GM19455 (cell line): ENCODE measurements around the gene ANXA2R.
"Not testable (repeated sequence)": the region's sequence is repeated elsewhere in the genome, so short reads cannot be mapped to it uniquely, and the experiment has no call there.

Experiments used
- ATAC-seq: cut with Tn5 transposase; IDR thresholded peaks from one replicate; pipeline ENCODE4 v1.9.1; 2021; ENCODE audit not compliant: unreplicated experiment

The ANXA2R gene

DNA sequence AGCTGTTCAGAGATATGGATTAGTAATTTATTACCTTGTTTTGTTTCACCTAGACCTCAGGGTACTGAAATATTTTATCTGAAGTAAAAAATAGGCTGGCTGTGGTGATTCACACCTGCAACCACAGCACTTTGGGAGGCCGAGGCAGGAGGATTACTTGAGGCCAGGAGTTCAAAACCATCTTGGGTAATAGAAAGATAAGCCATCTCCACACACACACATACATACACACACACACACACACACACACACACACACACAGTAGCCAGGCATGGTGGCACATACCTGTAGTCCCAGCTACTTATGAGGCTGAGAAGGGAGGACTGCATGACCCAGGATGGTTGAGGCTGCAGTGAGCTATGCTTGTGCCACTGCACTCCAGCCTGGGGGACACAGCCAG is 3.7 kb downstream of the ANXA2R start:
- ATAC-seq, result no peak

DNA sequence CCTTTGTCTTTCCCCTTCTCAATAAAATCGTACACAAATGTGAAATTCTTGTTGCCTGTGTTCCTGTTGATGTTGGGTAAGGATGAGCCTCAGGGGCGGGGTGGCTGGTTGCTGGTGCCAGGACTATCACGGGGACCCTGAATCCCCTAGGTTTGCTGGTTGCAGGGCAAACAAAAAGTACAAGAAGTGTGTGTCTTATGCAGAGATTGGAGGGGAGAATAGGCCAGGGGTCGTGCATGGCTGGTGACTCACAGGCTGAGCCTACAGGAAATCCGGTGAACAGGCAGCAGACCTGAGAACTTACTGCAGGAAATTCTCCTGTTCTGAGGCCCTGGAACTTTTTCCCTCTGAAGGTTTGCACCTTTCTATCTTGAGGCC is 5.5 kb downstream of the ANXA2R start:
- no peak for ATAC-seq

DNA sequence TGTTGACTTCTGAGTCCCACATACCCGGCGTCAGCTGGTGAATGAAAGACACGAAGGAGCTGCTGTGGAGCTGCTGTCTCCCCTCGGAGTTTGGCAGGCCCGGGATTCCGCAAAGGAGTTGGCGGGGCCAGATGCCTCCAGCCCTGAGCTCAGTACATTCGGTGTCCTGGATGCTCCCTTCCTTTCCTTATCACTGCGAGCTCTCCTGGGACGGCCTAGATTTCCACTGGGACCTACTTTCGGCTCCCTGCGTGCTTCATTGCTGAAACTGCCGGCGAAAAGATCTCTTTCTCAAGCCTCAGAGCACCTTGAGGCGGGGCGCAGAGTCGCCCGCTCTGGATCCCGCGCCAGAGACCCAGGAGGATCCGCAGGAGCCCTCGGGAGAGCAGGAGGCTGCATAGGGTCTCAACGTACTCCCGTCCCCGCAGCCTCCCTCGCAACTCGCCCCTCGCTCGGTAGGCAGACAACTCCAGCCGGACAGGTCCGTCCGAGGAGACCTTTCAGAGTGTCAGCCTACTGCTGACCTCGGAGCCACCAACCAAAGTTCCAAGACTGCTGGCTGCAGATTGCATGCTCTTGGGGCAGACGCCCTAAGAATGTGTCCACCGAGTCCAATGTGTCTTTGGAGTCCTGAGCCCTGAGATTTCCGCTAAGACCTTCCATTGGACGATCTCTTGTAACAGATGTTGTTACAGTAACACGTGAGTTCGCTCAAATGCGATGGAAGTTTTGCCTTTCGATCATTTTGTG is 6.1 kb downstream of the ANXA2R start:
- ATAC-seq, result no peak

DNA sequence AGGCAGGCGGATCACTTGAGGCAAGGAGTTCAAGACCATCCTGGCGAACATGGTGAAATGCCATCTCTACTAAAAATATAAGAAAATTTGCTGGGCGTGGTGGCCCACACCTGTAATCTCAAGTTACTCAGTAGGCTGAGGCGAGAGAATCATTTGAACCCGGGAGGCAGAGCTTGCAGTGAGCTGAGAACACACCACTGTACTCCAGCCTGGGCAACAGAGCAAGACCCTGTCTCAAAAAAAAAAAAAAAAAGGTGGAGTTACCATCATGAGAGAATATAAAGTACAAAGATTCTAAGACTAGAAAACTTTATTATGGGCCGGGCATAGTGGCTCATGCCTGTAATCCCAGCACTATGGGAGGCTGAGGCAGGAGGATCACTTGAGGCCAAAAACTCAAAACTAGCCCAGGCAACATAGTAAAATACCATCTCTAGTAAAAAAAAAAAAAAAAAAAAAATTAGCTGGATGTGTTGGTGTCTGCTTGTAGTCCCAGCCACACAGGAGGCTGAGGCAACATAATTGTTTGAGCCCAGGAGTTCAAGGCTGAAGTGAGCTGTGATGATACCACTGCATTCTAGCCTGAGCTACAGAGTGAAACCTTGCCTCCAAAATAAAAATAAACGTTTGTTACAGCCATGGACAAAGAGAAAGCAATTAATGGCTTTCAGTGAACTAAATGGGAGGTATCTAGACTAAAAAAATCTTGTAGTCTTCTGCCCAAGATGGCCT is 12.9 kb downstream of the ANXA2R start:
- no peak for ATAC-seq

DNA sequence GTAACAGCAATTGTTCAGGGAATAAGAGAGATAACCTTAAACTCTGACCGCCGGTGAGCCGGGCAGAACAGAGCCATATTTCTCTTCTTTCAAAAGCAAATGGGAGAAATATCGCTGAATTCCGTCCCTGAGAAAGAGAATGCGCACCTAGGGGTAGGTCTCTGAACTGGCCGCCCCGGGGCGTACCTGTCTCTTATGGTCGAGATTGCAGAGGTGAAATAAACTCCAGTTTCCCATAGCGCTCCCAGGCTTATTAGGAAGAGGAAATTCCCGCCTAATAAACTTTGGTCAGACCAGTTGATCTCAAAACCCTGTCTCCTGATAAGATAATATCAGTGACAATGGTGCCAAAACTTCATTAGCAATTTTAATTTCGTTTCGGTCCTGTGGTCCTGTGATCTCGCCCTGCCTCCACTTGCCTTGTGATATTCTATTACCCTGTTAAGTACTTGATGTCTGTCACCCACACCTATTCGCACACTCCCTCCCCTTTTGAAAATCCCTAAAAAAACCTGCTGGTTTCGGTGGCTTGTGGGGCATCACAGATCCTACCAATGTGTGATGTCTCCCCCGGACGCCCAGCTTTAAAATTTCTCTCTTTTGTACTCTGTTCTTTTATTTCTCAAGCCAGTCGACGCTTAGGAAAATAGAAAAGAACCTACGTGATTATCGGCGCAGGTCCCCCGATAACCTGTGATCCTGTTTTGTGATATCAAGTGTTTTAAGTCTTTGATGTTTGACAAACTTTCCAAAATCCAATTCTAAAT is 14.8 kb downstream of the ANXA2R start:
- not testable (repeated sequence) for ATAC-seq

DNA sequence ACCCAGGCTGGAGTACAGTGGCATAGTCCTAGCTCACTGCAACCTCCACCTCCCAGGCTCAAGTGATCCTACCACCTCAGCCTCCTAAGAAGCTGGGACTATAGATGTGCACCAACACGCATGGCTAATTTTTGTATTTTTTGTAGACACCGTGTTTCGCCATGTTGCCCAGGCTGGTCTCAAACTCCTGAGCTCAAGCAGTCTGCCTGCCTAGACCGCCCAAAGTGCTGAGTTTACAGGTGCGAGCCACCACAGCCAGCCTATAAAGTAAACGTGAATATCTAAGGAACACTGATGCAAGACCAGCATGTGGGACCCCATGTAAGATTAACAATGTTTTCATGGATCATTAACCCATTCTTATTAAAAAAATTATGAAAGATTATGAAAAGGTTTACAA is 15.9 kb downstream of the ANXA2R start:
- ATAC-seq, result no peak

DNA sequence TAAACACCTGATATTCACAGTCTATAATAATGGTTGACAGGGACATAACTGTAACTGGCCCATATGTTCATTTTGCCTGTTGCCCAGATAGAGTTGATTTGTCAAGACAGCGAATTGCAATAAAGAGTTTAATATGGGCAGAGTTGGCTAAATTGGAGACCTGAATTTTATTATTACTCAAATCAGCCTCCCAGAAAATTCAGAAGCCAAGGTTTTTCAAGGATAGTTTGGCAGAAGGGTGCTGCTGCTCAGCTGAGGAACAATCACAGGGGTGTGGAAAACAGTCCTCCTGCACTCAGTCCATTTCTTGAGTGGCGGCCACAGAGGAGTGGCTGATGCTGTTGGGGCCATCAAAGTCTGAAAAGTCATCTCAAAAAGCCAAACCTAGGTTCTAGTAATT is 19.0 kb downstream of the ANXA2R start:
- ATAC-seq, result no peak

DNA sequence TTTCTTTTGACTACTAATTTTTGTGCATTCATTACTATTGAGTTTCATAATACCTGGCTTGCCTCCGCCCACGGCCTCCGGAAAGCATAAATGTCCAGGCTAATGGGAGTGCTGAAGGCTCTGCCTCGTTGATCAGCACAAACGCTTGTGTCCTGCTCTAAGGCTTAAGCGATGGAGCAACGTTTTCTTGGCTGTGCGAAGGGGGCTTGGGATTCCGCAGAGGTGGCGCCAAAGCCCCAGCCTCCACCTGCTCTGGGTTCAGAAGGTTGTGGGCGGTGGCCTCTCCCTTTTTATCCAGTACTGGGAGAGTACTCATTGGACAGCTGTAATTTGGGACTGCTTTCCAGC is 19.7 kb downstream of the ANXA2R start:
- peak; percentile 6 for ATAC-seq

DNA sequence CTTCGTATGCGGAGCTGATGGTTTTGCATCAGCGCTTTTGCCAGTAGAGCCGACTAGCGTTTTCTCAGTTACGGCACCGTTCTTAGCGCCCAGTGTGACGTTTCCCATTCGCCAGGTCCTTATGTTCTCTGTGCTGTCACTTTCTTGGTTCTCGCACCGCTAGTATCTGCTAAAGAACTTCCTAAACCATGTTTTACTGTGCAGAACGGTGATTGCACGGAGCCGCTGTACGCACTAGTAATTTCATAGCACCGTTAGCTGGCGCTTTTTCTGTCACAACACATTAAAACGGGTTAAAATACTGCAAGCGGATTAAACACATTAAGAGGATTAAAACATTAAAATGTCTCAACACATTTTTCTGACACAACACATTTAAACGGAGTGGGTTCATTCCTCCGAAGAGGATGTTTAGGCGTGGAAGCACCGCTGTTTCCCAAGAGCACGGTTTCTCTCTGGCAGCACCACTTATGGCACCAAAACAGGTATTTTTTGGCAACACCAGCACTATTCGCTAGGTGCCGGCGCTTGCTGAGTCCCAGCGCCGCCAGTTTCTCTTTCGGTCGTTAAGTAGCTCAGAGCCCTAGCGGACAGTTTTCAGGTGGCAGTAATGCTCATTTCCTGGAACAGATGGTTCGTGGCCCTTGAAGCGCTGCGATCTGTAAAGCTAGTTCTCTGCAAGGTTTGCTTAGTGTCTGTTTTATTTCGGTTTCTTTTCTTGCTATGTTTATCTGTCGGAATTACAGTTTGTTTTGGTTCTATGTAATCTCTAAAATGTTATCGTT is 20.3 kb downstream of the ANXA2R start:
- peak; percentile 74 for ATAC-seq

DNA sequence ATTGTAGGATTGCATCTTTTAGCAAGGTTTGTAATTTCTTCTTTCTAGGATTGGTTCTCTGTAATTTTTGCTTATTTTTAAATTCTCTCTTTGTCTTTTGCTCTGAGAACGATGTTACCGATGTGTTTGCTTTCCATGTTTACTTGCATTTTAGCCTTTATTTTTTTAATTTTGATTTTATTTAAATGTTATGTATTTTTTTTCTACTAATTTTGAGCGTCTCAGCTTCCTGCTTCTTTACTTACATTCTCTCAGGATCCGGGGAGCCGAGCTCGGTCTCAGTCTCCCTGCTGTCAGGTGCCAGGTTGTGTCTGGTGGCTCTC is 20.9 kb downstream of the ANXA2R start:
- ATAC-seq, result no peak

DNA sequence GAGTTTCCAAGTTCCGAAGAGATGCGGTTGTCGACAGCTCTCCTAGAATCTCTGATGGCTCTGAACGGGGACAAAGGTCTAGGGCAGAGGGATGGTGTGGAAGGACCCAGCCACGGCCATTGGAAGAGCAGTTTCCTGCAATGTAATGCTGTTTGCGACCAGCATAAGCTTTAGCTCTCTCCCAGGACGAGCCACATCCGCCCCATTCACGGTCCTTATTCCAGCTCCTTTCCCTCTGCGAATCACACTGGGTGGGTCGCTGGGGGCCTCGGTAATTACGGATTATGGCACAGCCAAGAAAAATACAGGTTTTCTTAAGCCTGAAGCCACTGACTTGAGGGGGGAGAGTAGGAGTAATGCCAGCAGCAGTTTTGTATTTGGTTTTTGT is 22.7 kb downstream of the ANXA2R start:
- ATAC-seq, result peak; percentile 8

DNA sequence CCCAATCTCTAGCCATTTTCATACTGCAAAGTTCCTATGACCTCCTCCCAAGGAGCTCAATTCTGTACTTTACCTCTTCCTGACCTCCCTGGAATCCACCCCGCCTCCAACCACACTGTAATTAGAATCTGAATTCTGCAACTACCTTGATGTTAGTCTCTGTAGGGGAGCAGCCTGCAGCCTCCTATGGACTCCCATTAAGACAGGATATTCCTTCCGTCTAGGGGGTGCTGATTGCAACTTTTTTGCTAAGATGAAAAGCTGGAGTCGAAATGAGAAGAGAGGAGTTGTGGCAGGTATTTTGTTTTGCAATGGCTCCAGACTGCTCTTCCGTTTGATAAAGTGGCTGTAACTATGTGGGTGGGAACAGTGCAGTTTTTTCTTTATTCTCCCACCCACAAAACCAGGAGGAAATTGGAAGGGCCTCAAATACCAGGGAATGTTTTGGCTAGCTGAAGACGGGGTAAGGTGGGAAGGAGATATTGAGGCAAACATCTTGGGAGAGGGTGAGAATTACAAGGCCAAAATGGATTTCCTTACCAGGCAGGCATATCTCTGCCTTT is 23.8 kb downstream of the ANXA2R start:
- no peak for ATAC-seq

DNA sequence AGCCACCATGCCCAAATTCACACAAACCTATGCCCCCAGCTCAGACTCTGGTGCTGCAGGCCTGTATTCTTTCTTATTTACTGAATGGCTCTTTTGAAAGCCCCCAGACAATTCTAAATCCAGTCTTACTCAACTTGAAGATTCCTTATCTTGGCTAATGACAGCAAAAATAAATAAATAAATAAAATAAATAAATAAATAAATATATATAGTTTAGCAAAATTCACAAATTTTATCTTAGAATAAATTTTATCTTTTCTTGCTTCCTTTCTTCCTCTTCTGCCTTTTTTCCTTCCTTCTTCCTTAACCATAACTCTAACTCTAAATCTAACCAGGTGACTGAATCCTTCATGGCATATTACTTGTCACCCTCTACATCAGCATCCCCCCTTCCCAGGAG is 25.6 kb downstream of the ANXA2R start:
- no peak for ATAC-seq

DNA sequence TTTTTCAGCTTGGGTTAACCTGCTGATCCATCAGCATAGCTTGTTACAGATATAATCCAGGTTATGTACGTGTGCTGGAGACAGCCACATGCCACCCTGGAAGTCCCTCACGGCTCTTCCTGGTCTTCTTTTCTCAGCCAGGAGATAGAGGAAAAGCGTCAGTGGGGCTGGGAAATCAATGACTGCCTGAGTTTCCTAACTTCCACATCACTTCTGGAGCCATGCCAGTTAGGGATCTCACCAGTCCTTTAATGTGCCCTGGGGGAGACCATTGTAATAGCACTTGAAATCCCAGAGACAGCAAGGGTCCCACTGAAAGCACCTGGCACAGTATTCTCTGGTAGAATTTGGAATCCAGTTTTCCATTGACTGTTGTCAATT is 29.2 kb downstream of the ANXA2R start:
- no peak for ATAC-seq

DNA sequence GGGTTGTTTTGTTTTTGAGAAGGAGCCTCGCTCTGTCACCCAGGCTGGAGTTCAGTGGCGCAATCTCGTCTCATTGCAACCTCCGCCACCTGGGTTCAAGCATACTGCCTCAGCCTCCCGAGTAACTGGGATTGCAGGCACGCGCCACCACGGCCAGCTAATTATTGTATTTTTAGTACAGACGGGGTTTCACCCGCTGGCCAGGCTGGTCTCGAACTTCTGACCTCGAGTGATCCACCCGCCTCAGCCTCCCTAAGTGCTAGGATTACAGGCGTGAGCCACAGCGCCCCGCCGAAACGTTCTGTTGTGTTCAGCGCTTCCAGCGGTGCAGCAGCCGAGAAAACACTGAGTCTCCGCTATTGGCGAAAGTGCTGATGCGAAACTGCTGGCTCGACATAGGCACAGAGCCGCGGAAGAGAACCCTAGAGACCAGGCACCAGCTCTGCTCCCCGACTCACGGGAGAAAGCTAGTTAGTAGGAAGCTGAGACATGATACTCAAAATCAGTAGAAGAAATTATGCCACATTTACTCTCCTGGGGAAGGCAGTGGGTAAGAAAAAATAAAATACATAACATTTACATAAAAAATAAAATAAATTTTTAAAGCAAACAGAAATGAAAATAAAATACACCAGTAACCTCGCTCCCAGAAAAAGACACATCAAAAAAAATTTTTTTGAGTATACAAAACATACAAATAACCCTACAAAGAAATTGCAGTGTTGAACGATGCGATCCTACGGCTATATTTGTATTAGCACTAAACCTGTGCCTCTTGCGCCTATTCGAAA is 31.6 kb downstream of the ANXA2R start:
- ATAC-seq, result peak; percentile 49

DNA sequence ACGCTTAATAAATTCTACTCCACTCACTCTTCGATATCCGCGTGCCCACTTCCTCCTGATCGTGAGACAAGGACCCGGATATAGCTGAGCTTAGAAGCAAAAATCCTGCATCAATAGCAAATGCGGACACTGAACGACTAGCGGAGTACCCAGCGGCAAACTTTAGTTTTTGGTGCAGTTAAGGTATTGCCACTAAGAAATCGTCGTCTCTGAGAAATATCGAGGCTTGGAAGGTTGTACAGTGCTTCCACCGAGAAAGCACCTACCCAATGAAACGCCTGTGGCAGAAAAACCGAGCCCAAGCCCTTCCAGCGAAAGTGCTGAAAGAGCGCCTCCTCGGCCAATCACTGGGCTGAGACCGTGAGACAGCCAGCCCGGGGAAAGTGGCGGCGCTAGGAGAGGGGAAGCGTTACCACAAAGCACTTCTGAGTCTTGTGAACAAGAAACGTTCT is 32.2 kb downstream of the ANXA2R start:
- peak; percentile 63 for ATAC-seq

DNA sequence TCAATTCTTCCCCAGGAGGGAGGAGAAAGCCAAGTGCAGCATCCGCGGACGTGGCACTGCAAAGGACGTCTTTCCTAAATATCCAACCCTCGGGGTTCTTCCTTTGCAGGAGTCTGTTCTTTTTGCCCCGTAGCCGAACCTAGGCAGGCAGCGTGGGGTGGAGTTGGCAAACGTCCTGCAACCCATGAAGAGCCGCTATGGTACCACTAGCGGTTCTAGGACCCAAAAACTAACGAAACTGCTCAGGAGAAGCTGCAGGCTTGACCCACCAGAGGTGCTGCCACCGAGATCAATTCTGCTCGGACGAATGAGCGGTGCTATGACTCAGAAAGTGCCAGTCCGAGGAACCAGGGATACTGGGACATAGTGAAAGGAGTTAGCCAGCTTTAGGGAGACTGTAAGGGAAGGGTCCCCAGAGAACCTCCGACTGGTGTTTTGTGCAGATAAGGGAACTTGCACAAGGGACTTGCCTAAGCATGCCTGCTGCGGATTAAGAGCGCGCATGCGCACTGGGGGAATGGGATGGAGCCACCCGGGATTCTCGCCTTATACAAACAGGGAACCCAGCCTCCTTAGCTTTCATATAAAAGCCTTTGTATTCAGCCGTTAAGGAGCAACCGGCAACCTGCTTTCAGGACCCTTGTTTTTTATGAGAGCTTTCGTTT is 32.7 kb downstream of the ANXA2R start:
- ATAC-seq, result peak; percentile 18

DNA sequence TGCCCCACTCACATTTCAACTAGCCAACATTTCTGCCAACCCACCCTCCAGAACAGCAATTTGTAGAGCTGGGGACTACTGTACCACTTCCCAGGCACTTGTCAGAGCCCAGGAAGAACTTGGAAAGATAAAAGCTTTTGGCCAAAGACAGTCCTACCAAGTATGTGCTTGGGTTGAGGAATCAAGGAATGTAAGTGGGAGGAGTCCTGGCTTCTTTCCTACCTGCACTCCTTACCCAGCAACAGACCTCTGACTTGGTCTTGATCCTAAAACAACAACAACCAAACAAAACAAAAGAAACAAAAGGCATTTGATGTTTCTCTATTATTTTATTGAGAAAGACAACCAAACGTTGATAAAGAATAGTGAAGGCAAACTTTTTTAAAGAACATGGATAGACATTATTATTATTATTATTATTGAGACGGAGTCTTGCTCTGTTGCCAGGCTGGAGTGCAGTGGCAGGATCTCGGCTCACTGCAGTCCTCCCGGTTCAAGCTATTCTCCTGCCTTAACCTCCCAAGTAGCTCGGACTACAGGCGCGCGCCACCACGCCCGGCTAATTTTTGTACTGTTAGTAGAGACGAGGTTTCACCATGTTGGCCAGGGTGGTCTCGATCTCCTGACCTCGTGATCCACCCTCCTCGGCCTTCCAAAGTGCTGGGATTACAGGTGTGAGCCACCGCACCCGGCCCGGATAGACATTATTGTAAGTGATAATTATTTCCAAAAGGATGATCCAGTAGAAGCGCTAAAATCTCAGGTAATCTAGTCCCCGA is 33.5 kb downstream of the ANXA2R start:
- ATAC-seq, result no peak

DNA sequence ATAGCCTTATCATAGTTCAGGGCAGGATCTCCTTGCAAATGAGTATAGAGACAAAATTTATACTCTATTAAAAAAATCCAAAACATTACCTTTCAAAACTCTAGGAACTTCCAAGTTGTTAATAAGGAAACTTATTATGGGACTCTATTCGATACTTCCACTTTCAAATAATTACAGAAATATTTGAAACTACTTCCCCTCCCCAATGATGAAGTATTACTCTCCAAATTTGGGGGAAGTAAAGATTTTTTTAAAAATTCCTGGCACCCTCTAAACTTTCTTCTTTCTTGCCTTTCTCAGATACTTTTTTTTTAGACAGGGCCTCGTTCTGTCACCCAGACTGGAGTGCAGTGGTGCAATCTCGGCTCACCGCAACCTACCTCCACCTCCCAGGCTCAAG is 35.1 kb downstream of the ANXA2R start:
- no peak for ATAC-seq
